ENCODE results near the gene IFITM10.

Gene IFITM10

DNA sequence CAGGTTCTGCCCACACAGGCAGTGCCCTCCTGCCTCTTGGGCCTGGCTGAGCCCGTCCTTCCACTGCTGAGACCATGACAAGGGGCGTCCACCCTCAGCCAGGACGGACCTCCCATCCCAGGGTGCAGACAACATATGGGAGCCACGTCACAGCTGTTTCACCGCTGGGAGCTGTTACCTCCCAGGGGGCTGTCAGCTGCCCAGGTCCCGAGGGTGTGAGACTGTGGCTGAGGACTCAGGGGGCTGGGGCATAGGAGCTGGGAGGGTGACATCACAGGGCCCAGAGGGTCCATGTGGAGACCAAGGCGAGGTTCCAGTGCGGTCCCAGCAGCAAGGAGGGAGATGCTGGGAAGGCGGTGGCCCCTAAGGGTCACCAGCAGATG, 31.2 kb upstream of the IFITM10 start:
- no peak for DNase-seq
- TF ChIP-seq GATA1 (IDR thresholded peaks at IDR 0.05; ENCODE audit: low read depth, low read length) (no peak), POLR2A (IDR thresholded peaks at IDR 0.05; ENCODE audit: low read length) (no peak)

DNA sequence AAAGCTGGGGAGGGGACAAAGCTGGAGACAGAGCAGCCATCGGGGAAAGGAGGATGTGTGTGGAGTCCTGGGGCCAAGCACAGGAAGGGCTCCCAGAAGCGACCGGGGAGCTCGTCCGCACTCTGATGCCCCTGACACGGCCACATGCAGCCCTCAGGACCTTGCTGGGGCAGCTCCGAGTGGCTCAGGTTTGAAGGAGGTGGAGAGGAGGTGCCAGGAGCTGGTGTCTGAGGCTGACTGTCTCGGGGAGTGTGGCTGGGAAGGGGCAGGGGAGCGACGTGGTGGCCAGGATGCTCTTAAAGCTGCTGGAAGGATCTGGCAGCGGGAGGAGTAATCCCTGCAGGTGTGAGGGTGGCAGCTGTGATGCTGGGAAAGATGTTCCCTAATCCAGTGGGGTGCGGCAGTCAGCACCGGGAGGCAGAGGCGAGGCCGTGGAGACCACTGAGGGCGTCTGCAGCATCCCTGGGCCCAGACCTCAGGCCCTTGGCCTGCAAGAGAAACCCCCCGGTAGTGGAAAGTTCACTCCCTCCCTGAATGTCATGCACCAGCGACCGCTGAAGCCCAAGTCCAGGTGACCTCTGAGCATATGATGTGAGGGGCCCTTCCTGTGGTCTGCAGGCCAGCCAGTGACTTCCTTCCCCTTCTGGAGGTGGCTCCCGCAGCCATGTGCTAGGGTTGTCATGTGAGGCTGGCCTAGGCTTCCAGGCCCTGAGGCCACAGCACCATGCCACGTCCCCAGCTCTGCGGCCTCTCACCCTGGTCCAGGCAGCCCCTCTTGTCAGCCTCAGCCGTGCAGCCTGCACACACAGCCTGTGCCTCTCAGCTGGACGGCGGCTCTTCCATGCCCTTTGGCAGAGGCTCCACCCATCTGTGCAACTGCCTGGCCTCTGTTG, 30.6 kb upstream of the IFITM10 start:
- no peak for DNase-seq
- no peak for TF ChIP-seq GATA1 (IDR thresholded peaks at IDR 0.05; ENCODE audit: low read depth, low read length)

DNA sequence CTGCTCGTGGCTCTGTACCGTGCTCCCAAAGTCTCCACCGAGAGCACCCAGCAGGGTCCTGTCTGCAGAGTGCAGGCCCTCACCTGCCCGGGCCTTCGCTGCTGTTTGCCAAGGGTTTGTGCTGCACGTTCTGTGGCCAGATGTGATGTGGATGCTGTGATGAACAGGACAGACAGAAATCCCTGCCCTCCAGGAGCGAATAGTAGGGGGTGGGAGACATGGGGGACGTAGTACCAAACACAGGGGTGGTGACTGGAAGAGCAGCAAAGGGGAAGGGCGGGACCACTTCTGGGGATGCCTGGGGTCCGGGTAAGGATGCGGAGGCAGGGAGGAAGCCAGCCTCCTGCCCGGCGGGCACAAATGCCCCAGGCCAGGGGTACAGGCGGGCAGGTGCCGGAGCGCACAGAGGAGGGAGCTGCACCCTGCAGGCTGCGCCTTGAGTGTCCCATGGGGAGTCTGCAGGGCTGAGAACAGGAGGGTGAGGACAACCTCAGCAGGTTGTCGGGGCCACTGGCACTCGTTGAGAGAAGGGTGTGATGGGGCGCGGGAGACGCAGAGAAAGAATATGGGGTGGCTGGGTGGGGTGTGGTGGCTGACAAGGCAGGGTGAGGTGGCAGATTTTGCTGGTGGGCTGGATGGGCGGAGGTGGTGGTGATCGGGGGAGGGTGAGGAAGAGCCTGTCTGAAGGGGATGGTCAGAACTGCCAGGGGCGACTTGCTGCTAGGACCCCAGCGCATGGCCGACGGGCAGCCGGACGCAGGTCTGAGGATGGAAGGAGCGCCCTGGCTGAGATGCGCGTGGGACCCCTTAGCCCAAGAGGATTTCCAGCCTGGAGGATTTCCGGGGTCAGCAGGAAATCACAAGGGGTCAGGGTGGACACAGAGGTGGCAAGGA, 29.7 kb upstream of the IFITM10 start:
- no peak for TF ChIP-seq POLR2A (IDR thresholded peaks at IDR 0.05; ENCODE audit: low read length)
- TF ChIP-seq GATA1 (IDR thresholded peaks at IDR 0.05; ENCODE audit: low read depth, low read length): no peak
- DNase-seq: no peak

- no peak for TF ChIP-seq GATA1 (IDR thresholded peaks at IDR 0.05; ENCODE audit: low read depth, low read length)
- TF ChIP-seq POLR2A (IDR thresholded peaks at IDR 0.05; ENCODE audit: low read length): no peak
- DNase-seq: no peak
Observed at GRCh38 chr11:1779034-1779805, 28.8 kb upstream of the IFITM10 start.

GRCh38 chr11:1778141-1778911, 27.9 kb upstream of the IFITM10 start:
- no peak for DNase-seq

DNA sequence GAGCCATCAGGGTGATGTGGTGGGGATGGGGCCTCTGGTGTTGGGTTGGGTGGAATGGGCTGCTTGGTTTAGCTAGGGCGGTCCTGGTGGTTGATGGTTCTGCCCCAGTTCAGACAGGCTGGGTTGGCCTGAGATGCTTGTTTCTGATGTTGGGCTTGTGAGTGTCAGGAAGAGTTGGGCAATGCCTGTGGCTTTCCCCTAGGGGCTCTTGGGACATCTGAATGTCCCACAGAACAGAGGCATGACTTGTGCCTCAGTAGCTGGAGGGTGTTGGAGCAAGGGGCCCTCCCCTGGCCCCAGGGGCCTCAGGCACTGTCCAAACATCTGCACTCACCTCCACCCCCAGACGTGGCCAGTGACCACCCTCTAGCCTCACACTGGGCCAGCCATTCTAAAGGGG, 27.3 kb upstream of the IFITM10 start:
- no peak for DNase-seq
- TF ChIP-seq POLR2A (IDR thresholded peaks at IDR 0.05; ENCODE audit: low read length) (no peak), GATA1 (IDR thresholded peaks at IDR 0.05; ENCODE audit: low read depth, low read length) (no peak)

More at GRCh38 chr11:1778141-1778911, 27.9 kb upstream of the IFITM10 start:
- TF ChIP-seq GATA1 (IDR thresholded peaks at IDR 0.05; ENCODE audit: low read depth, low read length) (no peak), POLR2A (IDR thresholded peaks at IDR 0.05; ENCODE audit: low read length) (no peak)

GRCh38 chr11:1776944-1777715, 26.7 kb upstream of the IFITM10 start:
- DNase-seq: no peak
- TF ChIP-seq GATA1 (IDR thresholded peaks at IDR 0.05; ENCODE audit: low read depth, low read length): no peak
- TF ChIP-seq POLR2A (IDR thresholded peaks at IDR 0.05; ENCODE audit: low read length): no peak

DNA sequence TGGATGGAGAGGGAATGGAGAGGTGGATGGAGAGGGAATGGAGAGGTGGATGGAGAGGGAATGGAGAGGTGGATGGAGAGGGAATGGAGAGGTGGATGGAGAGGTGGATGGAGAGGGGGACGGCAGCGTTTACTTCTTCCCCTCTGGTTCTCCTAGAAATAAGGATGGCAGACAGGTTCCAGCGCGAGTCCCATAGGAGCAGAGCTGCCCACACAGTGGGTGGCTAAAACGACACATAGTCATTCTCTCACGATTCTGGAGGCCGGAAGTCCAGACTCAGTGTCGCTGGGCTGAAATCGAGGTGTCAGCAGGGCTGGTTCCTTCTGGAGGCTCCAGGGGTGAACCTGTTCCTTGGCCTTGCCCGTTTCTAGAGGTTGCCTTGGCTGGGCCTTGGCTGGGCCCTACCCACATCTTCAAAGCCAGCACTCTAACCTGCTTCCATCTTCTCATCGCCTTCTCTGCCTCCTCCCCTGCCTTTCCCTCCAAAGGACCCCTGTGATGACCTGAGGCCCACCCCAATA, 26.0 kb upstream of the IFITM10 start:
- DNase-seq: no peak
- TF ChIP-seq GATA1 (IDR thresholded peaks at IDR 0.05; ENCODE audit: low read depth, low read length) (no peak), POLR2A (IDR thresholded peaks at IDR 0.05; ENCODE audit: low read length) (no peak)

DNA sequence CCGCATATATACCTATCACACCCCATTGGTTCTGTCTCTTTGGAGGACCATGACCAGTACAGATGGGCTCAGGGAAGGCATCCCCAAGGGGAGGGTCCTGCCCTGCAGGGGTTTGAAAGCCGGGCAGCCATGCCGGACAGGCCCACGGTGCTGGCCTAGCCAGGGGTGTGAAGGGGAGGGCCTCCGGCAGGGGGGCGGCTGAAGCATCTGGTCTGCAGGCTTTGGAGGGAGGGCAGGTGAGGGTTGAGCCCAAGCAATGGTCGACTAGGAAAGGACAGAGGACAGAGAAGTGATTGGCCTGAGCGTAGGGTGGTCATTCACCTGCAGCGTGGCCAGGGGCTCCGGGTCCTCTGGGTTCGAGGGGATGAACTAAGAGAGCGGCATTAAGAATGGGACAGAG, 24.5 kb upstream of the IFITM10 start:
- no peak for TF ChIP-seq POLR2A (IDR thresholded peaks at IDR 0.05; ENCODE audit: low read length)
- no peak for TF ChIP-seq GATA1 (IDR thresholded peaks at IDR 0.05; ENCODE audit: low read depth, low read length)
- DNase-seq: no peak

- no peak for TF ChIP-seq GATA1 (IDR thresholded peaks at IDR 0.05; ENCODE audit: low read depth, low read length)
- TF ChIP-seq POLR2A (IDR thresholded peaks at IDR 0.05; ENCODE audit: low read length): no peak
- no peak for DNase-seq
Observed at GRCh38 chr11:1773994-1774550, 23.7 kb upstream of the IFITM10 start.

DNA sequence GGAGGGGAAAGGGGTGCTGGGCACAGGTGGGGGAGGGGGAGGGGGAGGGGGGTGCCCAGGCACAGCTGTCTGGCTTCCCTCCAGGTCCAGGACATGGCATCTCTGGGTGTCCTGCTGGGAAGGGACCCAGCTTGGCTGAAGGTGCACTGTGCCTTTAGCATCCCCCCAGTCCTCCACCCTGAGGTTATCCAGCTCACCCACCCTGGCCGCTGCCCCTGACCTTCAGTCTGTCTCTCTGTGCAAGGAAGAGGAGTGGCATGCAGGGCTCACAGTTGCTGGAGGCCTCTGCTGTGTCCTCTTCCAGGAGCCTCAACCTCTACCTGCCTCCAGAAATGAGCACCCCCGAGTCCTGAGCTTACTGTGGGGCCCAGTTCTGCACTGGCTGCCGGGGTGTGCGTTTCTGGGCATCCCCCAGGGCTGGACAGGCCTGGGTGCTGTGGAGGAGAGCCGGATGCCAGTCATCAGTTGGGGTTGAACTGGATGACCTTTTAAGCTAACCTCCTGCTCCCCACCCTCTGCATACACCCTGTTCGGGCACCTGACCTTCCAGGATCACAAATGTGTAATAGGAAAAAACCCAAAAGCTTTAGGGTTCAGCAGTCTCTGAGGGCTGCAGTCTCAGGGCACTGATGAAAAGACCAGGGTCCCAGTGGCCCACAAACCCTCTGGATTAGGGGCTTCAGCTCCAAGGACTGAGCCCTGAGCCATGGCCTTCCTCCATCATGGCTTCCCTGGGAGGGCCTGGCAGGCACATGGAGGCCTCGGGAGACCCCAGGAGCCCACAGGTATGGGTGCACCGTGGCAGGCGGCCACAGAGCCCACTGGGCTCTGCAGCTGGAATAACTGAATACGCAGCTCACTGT, 23.0 kb upstream of the IFITM10 start:
- DNase-seq: no peak
- TF ChIP-seq GATA1 (IDR thresholded peaks at IDR 0.05; ENCODE audit: low read depth, low read length): no peak
- no peak for TF ChIP-seq POLR2A (IDR thresholded peaks at IDR 0.05; ENCODE audit: low read length)
